HL-60 (cell line): ENCODE results near the gene TUBGCP2.
A peak's percentile ranks its signal among the peaks of the same experiment; 100 is the strongest.

Experiments used
- DNase-seq, 2 experiments: peaks; one replicate each; pipeline ENCODE4 v3.0.0-alpha.2; 2010 to 2020; ENCODE audit warnings: low read depth in 1 of 2, low spot score in 1 of 2
- H3K27ac ChIP-seq: fragments of 250-450 bp; sonication (Bioruptor Pico); replicated peaks from 2 replicates; pipeline ENCODE4 v1.5.1; 2020; ENCODE audit warnings: mild to moderate bottlenecking, moderate library complexity
- H3K27me3 ChIP-seq: fragments of 250-450 bp; sonication (Bioruptor Pico); 2 replicates; pipeline ENCODE4 v1.5.1; 2021; ENCODE audit warnings: mild to moderate bottlenecking, moderate library complexity; ENCODE audit not compliant: insufficient read depth, poor library complexity, severe bottlenecking
- H3K4me3 ChIP-seq: replicated peaks from 2 replicates; pipeline ENCODE4 v1.5.1; 2011; ENCODE audit warnings: mild to moderate bottlenecking, control low read depth, low read length; ENCODE audit not compliant: insufficient read depth
- CTCF ChIP-seq: IDR thresholded peaks from one replicate; pipeline ENCODE4 v1.5.1; 2011; ENCODE audit warnings: low read length, control low read depth, inconsistent platforms; ENCODE audit not compliant: insufficient read depth
- GABPA ChIP-seq: IDR thresholded peaks from 2 replicates; pipeline ENCODE4 v1.6.1; 2012; ENCODE audit warnings: low read depth
- POLR2AphosphoS5 ChIP-seq: IDR thresholded peaks from 2 replicates; pipeline ENCODE4 v1.6.1; 2012; ENCODE audit warnings: low read depth
- REST ChIP-seq: IDR thresholded peaks from 2 replicates; pipeline ENCODE4 v1.6.1; 2012; ENCODE audit warnings: low read depth; ENCODE audit not compliant: insufficient replicate concordance
- SPI1 ChIP-seq: IDR thresholded peaks from 2 replicates; pipeline ENCODE4 v1.6.1; 2012; ENCODE audit warnings: low read depth, mild to moderate bottlenecking, borderline replicate concordance

TUBGCP2 gene

GRCh38 chr10:133293810-133294119 lies 14.9 kb downstream of the TUBGCP2 start:
- no peak overlapping the region for H3K27ac ChIP-seq
- no peak overlapping the region for H3K4me3 ChIP-seq
- H3K27me3 ChIP-seq, result no peaks in the 10 kb centered on the region
- no peak for TF ChIP-seq POLR2AphosphoS5
- TF ChIP-seq REST, result no peak
- TF ChIP-seq SPI1, result no peak
- no peak for TF ChIP-seq GABPA
- TF ChIP-seq CTCF, result no peak
- DNase-seq, result no peak

GRCh38 chr10:133292919-133293809 lies 15.5 kb downstream of the TUBGCP2 start:
- Histone ChIP-seq H3K4me3 (no peak overlapping the region), H3K27ac (no peak overlapping the region), H3K27me3 (no peaks in the 10 kb centered on the region)
- no peak for DNase-seq
- TF ChIP-seq SPI1 (peak; percentile 20; the same call in 1 of the 2 replicates), POLR2AphosphoS5 (no peak; the same call in 1 of the 2 replicates)

GRCh38 chr10:133289761-133290160 lies 18.9 kb downstream of the TUBGCP2 start:
- no peak overlapping the region for H3K4me3 ChIP-seq
- no peak overlapping the region for H3K27ac ChIP-seq
- H3K27me3 ChIP-seq, result no peaks in the 10 kb centered on the region
- DNase-seq, result no peak
- TF ChIP-seq SPI1 (no peak), GABPA (no peak), POLR2AphosphoS5 (no peak), CTCF (no peak), REST (no peak)

- no peak for DNase-seq
- H3K4me3 ChIP-seq, result no peak overlapping the region
- TF ChIP-seq POLR2AphosphoS5, result no peak
- TF ChIP-seq REST, result no peak
- TF ChIP-seq CTCF, result no peak
- TF ChIP-seq GABPA, result no peak
- TF ChIP-seq SPI1, result no peak
- no peak overlapping the region for H3K27ac ChIP-seq
- H3K27me3 ChIP-seq, result no peaks in the 10 kb centered on the region
These were observed 20.7 kb downstream of the TUBGCP2 start for GRCh38 chr10:133287832-133288500.
